HG02981 (cell line): Measurements from ENCODE around the gene CNOT10.
"Not testable (repeated sequence)": the region's sequence is repeated elsewhere in the genome, so short reads cannot be mapped to it uniquely, and the experiment has no call there.

Experiments
- ATAC-seq: cut with Tn5 transposase; IDR thresholded peaks from one replicate; pipeline ENCODE4 v1.9.1; 2021; ENCODE audit warnings: mild to moderate bottlenecking, moderate library complexity; ENCODE audit not compliant: unreplicated experiment

Gene CNOT10

GRCh38 chr3:32691847-32692246, 6.9 kb downstream of the CNOT10 start:
- ATAC-seq, result no peak

GRCh38 chr3:32696523-32696922, 11.5 kb downstream of the CNOT10 start:
- no peak for ATAC-seq

- no peak for ATAC-seq
These were observed 13.5 kb downstream of the CNOT10 start for GRCh38 chr3:32698506-32698905.

- no peak for ATAC-seq
These were observed 14.4 kb downstream of the CNOT10 start for GRCh38 chr3:32699429-32699828.

GRCh38 chr3:32700244-32700643, 15.3 kb downstream of the CNOT10 start:
- ATAC-seq, result no peak

GRCh38 chr3:32703491-32703972, 18.5 kb downstream of the CNOT10 start:
- no peak for ATAC-seq

GRCh38 chr3:32705232-32705631, 20.2 kb downstream of the CNOT10 start:
- no peak for ATAC-seq

GRCh38 chr3:32706348-32707025, 21.5 kb downstream of the CNOT10 start:
- ATAC-seq, result no peak

- ATAC-seq, result no peak
These were observed 22.0 kb downstream of the CNOT10 start for GRCh38 chr3:32707026-32707370.

- ATAC-seq, result no peak
These were observed 23.8 kb downstream of the CNOT10 start for GRCh38 chr3:32708672-32709283.

GRCh38 chr3:32709346-32709745, 24.4 kb downstream of the CNOT10 start:
- ATAC-seq, result no peak

GRCh38 chr3:32712506-32713055, 27.6 kb downstream of the CNOT10 start:
- ATAC-seq, result no peak

GRCh38 chr3:32713181-32713580, 28.2 kb downstream of the CNOT10 start:
- no peak for ATAC-seq

GRCh38 chr3:32719335-32719734, 34.3 kb downstream of the CNOT10 start:
- ATAC-seq, result no peak

GRCh38 chr3:32719931-32720330, 34.9 kb downstream of the CNOT10 start:
- no peak for ATAC-seq

- ATAC-seq, result no peak
These were observed 40.7 kb downstream of the CNOT10 start for GRCh38 chr3:32725721-32726120.

GRCh38 chr3:32733631-32734229, 48.7 kb downstream of the CNOT10 start:
- no peak for ATAC-seq

GRCh38 chr3:32734756-32735155, 49.8 kb downstream of the CNOT10 start:
- ATAC-seq, result no peak

- not testable (repeated sequence) for ATAC-seq
These were observed 58.5 kb downstream of the CNOT10 start for GRCh38 chr3:32743470-32743869.

GRCh38 chr3:32743934-32744333, 58.9 kb downstream of the CNOT10 start:
- ATAC-seq, result no peak

GRCh38 chr3:32751377-32751776, 66.4 kb downstream of the CNOT10 start:
- ATAC-seq, result no peak

GRCh38 chr3:32755761-32756160, 70.8 kb downstream of the CNOT10 start:
- ATAC-seq, result no peak
